Chondrocyte (in vitro differentiated cells): ENCODE results near the gene RSPH4A. TPM values are rescaled to one million over a fixed set of nuclear protein-coding genes. Genes with fewer than 3 reads are reported as not detected.
"Not testable (repeated sequence)": the region's sequence is repeated elsewhere in the genome, so short reads cannot be mapped to it uniquely, and the experiment has no call there.

Experiments
- DNase-seq: peaks from one replicate; pipeline ENCODE4 v3.0.0; 2021; ENCODE audit warnings: mixed read lengths, low spot score
- H3K27ac Mint-ChIP-seq: one replicate; pipeline ENCODE4 v1.8.0; 2021; ENCODE audit warnings: mild to moderate bottlenecking, moderate library complexity, mixed read lengths; ENCODE audit not compliant: unreplicated experiment
- H3K27me3 Mint-ChIP-seq: 2 replicates; pipeline ENCODE4 v1.8.0; 2021; ENCODE audit warnings: low read depth, mixed read lengths
- H3K36me3 Mint-ChIP-seq: 2 replicates; pipeline ENCODE4 v1.8.0; 2021; ENCODE audit warnings: low read depth, mixed read lengths
- H3K4me1 Mint-ChIP-seq: 2 replicates; pipeline ENCODE4 v1.8.0; 2021; ENCODE audit warnings: low read depth, mild to moderate bottlenecking, mixed read lengths
- H3K4me3 Mint-ChIP-seq: one replicate; pipeline ENCODE4 v1.8.0; 2021; ENCODE audit warnings: mild to moderate bottlenecking, moderate library complexity, mixed read lengths; ENCODE audit not compliant: unreplicated experiment
- H3K9me3 Mint-ChIP-seq: 2 replicates; pipeline ENCODE4 v1.8.0; 2021; ENCODE audit warnings: low read depth, mixed read lengths
- total RNA-seq: library from RNA; stranded (reverse); gene quantifications from 3 replicates; pipeline ENCODE4 v1.2.1, GENCODE V29; 2021
- TF ChIP-seq, protein P1 (sequence below): fragments of 200-600 bp; sonication (generic); IDR thresholded peaks from 2 replicates; pipeline ENCODE4 v1.5.0; 2021; ENCODE audit warnings: antibody characterized with exemption, mild to moderate bottlenecking, moderate library complexity

RSPH4A gene
- total RNA-seq, 1 donor from 2014 or later = not detected

DNA sequence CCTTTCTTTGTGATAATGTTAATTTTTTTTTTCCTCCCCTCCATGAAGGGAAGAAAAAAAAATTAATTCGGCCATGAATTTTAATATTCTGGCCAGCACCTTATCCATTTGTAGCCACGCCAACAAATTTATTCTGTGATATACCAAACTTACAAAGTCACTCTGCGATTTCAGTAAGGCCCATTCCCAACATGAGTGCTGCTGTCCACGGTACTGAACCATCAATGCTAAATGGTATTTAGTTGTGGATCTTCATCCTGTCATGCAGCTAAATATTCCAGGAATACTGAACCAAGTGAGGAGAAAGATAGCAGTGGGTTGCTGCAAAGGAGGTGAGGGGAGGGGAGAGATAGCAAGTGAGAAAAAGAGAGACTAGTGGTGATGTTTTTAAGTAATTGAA lies 19.5 kb upstream of the RSPH4A start:
- peaks cover 2% of the 10 kb centered on the region for H3K9me3 Mint-ChIP-seq
- H3K27me3 Mint-ChIP-seq = no peaks in the 10 kb centered on the region
- no peak overlapping the region for H3K4me3 Mint-ChIP-seq
- no peak overlapping the region for H3K27ac Mint-ChIP-seq
- TF ChIP-seq, protein P1, sequence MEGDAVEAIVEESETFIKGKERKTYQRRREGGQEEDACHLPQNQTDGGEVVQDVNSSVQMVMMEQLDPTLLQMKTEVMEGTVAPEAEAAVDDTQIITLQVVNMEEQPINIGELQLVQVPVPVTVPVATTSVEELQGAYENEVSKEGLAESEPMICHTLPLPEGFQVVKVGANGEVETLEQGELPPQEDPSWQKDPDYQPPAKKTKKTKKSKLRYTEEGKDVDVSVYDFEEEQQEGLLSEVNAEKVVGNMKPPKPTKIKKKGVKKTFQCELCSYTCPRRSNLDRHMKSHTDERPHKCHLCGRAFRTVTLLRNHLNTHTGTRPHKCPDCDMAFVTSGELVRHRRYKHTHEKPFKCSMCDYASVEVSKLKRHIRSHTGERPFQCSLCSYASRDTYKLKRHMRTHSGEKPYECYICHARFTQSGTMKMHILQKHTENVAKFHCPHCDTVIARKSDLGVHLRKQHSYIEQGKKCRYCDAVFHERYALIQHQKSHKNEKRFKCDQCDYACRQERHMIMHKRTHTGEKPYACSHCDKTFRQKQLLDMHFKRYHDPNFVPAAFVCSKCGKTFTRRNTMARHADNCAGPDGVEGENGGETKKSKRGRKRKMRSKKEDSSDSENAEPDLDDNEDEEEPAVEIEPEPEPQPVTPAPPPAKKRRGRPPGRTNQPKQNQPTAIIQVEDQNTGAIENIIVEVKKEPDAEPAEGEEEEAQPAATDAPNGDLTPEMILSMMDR = no peak
- peaks cover 31% of the 10 kb centered on the region for H3K36me3 Mint-ChIP-seq
- DNase-seq = no peak
- no peaks in the 10 kb centered on the region for H3K4me1 Mint-ChIP-seq

DNA sequence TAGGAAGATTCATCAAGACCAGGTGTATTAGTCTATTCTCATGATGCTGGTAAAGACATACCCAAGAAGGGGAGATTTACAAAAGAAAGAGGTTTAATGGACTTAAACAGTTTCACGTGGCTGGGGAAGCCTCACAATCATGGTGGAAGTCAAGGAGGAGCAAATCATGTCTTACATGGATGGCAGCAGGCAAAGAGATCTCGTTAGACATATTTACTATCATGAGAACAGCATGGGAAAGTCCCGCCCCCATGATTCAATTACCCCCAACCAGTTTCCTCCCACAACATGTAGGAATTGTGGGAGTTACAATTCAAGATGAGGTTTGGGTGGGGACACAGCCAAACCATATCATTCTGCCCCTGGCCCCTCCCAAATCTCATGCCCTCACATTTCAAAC lies 12.4 kb upstream of the RSPH4A start:
- not testable (repeated sequence) for H3K4me1 Mint-ChIP-seq, H3K4me3 Mint-ChIP-seq
- H3K9me3 Mint-ChIP-seq = peaks cover 14% of the 10 kb centered on the region

DNA sequence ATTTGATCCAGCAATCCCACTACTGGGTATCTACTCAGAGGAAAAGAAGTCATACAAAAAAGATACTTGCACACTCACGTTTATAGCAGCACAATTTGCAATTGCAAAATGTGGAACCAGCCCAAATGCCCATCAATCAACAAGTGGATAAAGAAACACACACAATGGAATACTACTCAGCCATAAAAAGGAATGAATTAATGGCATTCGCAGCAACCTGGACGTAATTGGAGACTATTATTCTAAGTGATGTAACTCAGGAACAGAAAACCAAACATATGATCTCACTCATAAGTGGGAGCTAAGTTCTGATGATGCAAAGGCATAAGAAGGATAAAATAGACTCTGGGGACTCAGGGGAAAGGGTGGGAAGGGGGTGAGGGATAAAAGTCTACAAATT lies 11.4 kb upstream of the RSPH4A start:
- not testable (repeated sequence) for DNase-seq, H3K36me3 Mint-ChIP-seq, H3K27me3 Mint-ChIP-seq, H3K27ac Mint-ChIP-seq, H3K4me1 Mint-ChIP-seq, H3K4me3 Mint-ChIP-seq
- peaks cover 16% of the 10 kb centered on the region for H3K9me3 Mint-ChIP-seq

More for the DNA sequence above, 12.4 kb upstream of the RSPH4A start:
- H3K27ac Mint-ChIP-seq, H3K27me3 Mint-ChIP-seq, H3K36me3 Mint-ChIP-seq, DNase-seq: not testable (repeated sequence)

DNA sequence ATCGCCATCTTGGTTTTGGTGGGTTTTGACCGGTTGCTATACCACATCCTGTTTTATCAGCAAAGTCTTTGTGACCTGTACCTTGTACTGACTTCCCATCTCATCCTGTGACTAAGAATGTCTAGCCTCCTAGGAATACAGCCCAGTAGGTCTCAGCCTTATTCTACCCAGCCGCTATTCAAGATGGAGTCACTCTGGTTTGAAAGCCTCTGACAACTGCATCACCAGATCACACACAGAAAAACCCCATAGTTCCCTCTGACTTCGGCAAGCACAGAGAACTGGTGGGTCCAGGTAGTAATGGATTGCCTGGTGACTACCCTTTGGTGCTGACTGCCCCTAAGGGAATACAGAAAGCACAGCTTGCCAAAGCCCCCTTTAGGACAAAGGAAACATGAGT lies 10.3 kb upstream of the RSPH4A start:
- TF ChIP-seq, protein P1 = no peak
- H3K36me3 Mint-ChIP-seq = peaks cover 6% of the 10 kb centered on the region
- peaks cover 16% of the 10 kb centered on the region for H3K9me3 Mint-ChIP-seq
- DNase-seq = no peak
- H3K27me3 Mint-ChIP-seq = peaks cover 7% of the 10 kb centered on the region
- H3K4me3 Mint-ChIP-seq = no peak overlapping the region
- H3K27ac Mint-ChIP-seq = no peak overlapping the region
- H3K4me1 Mint-ChIP-seq = no peaks in the 10 kb centered on the region

DNA sequence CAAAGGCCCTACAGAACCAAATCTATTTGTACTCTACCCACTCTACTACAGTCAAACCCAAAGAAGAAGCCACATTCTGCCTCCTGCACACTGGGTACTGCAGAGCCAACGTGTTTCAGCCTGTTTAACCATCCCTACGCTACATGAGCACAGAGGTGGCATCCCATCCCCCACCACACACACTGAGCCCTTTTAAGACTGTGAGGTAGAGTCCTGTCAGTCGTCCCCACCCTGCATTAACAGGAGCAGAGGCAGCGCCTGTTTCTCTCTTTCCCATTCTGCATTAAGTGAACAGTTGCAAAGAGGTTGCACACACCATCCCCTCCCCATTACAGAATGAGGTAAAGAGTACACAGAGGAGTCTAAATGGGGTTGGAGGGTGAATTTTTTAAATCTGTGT lies 5.2 kb upstream of the RSPH4A start:
- no peak for DNase-seq
- peaks cover 12% of the 10 kb centered on the region for H3K27me3 Mint-ChIP-seq
- H3K4me1 Mint-ChIP-seq = peaks cover 2% of the 10 kb centered on the region
- H3K27ac Mint-ChIP-seq = no peak overlapping the region
- no peak overlapping the region for H3K4me3 Mint-ChIP-seq
- peaks cover 3% of the 10 kb centered on the region for H3K36me3 Mint-ChIP-seq
- TF ChIP-seq, protein P1 = no peak
- peaks cover 5% of the 10 kb centered on the region for H3K9me3 Mint-ChIP-seq

DNA sequence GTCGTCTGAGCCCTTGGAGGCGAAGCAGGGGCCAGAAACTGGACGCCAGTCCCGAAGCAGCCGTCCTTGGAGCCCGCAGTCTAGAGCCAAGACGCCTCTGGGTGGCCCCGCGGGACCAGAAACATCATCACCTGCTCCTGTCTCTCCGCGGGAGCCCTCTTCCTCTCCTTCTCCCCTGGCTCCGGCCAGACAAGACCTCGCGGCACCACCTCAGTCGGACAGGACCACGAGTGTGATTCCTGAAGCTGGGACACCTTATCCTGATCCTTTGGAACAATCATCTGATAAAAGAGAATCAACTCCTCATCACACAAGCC lies 416 bp downstream of the RSPH4A start:
- peak; percentile 81 for DNase-seq
- Mint-ChIP-seq H3K36me3 (no peaks in the 10 kb centered on the region), H3K27me3 (peaks cover 10% of the 10 kb centered on the region), H3K9me3 (peaks cover 3% of the 10 kb centered on the region), H3K4me1 (peaks cover 12% of the 10 kb centered on the region), H3K27ac (peak overlapping the region; percentile 19), H3K4me3 (peak overlapping the region; percentile 100)
- TF ChIP-seq, protein P1 = no peak
